BLaER1 treated with 17β-estradiol and CSF1 and Interleukin-3, amounts not matched to agents 10 nM and 100 nM (cell line): ENCODE measurements around the gene TCP10L.

ENCODE experiments used
- H3K27ac ChIP-seq, 11 experiments: shearing (Covaris generic); formaldehyde crosslinking; 2 replicates each; pipeline ENCODE4 v1.8.1; 2022
- H3K27me3 ChIP-seq, 11 experiments: shearing (Covaris generic); formaldehyde crosslinking; 2 replicates each; pipeline ENCODE4 v1.8.1; 2022
- H3K36me3 ChIP-seq, 11 experiments: shearing (Covaris generic); formaldehyde crosslinking; 2 replicates each; pipeline ENCODE4 v1.8.1; 2022
- H3K4me1 ChIP-seq, 10 experiments: shearing (Covaris generic); formaldehyde crosslinking; 2 replicates each; pipeline ENCODE4 v1.8.1; 2022
- H3K4me2 ChIP-seq, 11 experiments: shearing (Covaris generic); formaldehyde crosslinking; 2 replicates each; pipeline ENCODE4 v1.8.1; 2022
- H3K4me3 ChIP-seq, 10 experiments: shearing (Covaris generic); formaldehyde crosslinking; 2 replicates each; pipeline ENCODE4 v1.8.1; 2022
- H3K9ac ChIP-seq, 11 experiments: shearing (Covaris generic); formaldehyde crosslinking; 2 replicates each; pipeline ENCODE4 v1.8.1; 2022
- H3K9me3 ChIP-seq, 11 experiments: shearing (Covaris generic); formaldehyde crosslinking; replicated peaks in 1 of 11; 2 replicates each; pipeline ENCODE4 v1.8.1; 2022
- H4K20me1 ChIP-seq, 11 experiments: shearing (Covaris generic); formaldehyde crosslinking; 2 replicates each; pipeline ENCODE4 v1.8.1; 2022
- Cebpa-rat ChIP-seq, 11 experiments: shearing (Covaris generic); IDR thresholded peaks; 2 replicates each; pipeline ENCODE4 v1.8.1; 2022

Gene TCP10L

GRCh38 chr21:32608851-32609250, 23.5 kb upstream of the TCP10L start:
- Histone ChIP-seq H3K27ac (no peak overlapping the region), H3K27me3 (no peaks in the 10 kb centered on the region), H3K4me2 (no peak overlapping the region), H3K4me1 (peaks cover 13 to 23% (median 19%) of the 10 kb centered on the region in 10 experiments), H3K9me3 (no peaks in the 10 kb centered on the region), H3K36me3 (peaks cover 52 to 65% (median 62%) of the 10 kb centered on the region in 11 experiments), H3K4me3 (no peak overlapping the region), H4K20me1 (peaks cover 0 to 32% (median 7%) of the 10 kb centered on the region in 11 experiments; a peak in 10 of 22 replicates), H3K9ac (no peak overlapping the region)
- no peak for TF ChIP-seq Cebpa-rat (IDR thresholded peaks at IDR 0.05)

- H3K4me2 ChIP-seq = no peak overlapping the region
- TF ChIP-seq Cebpa-rat (IDR thresholded peaks at IDR 0.05) = no peak
- no peak overlapping the region for H3K4me3 ChIP-seq
- peaks cover 5 to 10% (median 8%) of the 10 kb centered on the region in 10 experiments; a peak in 19 of 20 replicates for H3K4me1 ChIP-seq
- H3K36me3 ChIP-seq = peaks cover 81 to 95% (median 87%) of the 10 kb centered on the region in 11 experiments
- no peaks in the 10 kb centered on the region for H3K9me3 ChIP-seq
- peaks cover 0 to 52% (median 7%) of the 10 kb centered on the region in 11 experiments; a peak in 12 of 22 replicates for H4K20me1 ChIP-seq
- peak overlapping the region in 1 of 11 experiments; percentile 4; a peak in 1 of 22 replicates for H3K9ac ChIP-seq
- H3K27ac ChIP-seq = no peak overlapping the region
- H3K27me3 ChIP-seq = no peaks in the 10 kb centered on the region
Observed at GRCh38 chr21:32605469-32605868, 20.1 kb upstream of the TCP10L start.

- no peak overlapping the region for H3K4me3 ChIP-seq
- H3K36me3 ChIP-seq = peaks cover 86 to 97% (median 91%) of the 10 kb centered on the region in 11 experiments
- no peak for TF ChIP-seq Cebpa-rat (IDR thresholded peaks at IDR 0.05)
- no peak overlapping the region for H3K9ac ChIP-seq
- peaks cover 0 to 4% (median 0%) of the 10 kb centered on the region in 10 experiments; a peak in 1 of 20 replicates for H3K4me1 ChIP-seq
- no peaks in the 10 kb centered on the region for H3K9me3 ChIP-seq
- H3K27me3 ChIP-seq = no peaks in the 10 kb centered on the region
- H4K20me1 ChIP-seq = peaks cover 0 to 48% (median 8%) of the 10 kb centered on the region in 11 experiments; a peak in 11 of 22 replicates
- H3K27ac ChIP-seq = no peak overlapping the region
- no peak overlapping the region for H3K4me2 ChIP-seq
Observed at GRCh38 chr21:32604464-32604863, 19.1 kb upstream of the TCP10L start.

GRCh38 chr21:32603131-32603530, 17.8 kb upstream of the TCP10L start:
- peaks cover 83 to 97% (median 91%) of the 10 kb centered on the region in 11 experiments for H3K36me3 ChIP-seq
- H3K9ac ChIP-seq = no peak overlapping the region; a peak in 1 of 22 replicates
- H4K20me1 ChIP-seq = peaks cover 0 to 48% (median 8%) of the 10 kb centered on the region in 11 experiments; a peak in 11 of 22 replicates
- H3K27me3 ChIP-seq = no peaks in the 10 kb centered on the region
- no peak for TF ChIP-seq Cebpa-rat (IDR thresholded peaks at IDR 0.05)
- no peaks in the 10 kb centered on the region for H3K9me3 ChIP-seq
- no peak overlapping the region for H3K4me2 ChIP-seq
- H3K4me1 ChIP-seq = peaks cover 0 to 4% (median 0%) of the 10 kb centered on the region in 10 experiments; a peak in 1 of 20 replicates
- no peak overlapping the region for H3K27ac ChIP-seq
- no peak overlapping the region for H3K4me3 ChIP-seq

GRCh38 chr21:32602099-32602498, 16.8 kb upstream of the TCP10L start:
- Histone ChIP-seq H3K4me2 (no peak overlapping the region), H3K4me1 (peaks cover 0 to 4% (median 0%) of the 10 kb centered on the region in 10 experiments; a peak in 1 of 20 replicates), H3K36me3 (peaks cover 78 to 97% (median 91%) of the 10 kb centered on the region in 11 experiments)

GRCh38 chr21:32599526-32599925, 14.2 kb upstream of the TCP10L start:
- no peak overlapping the region for H3K27ac ChIP-seq
- H4K20me1 ChIP-seq = peaks cover 0 to 30% (median 3%) of the 10 kb centered on the region in 11 experiments; a peak in 11 of 22 replicates
- H3K9me3 ChIP-seq = no peaks in the 10 kb centered on the region
- no peak overlapping the region for H3K4me2 ChIP-seq
- TF ChIP-seq Cebpa-rat (IDR thresholded peaks at IDR 0.05) = no peak
- H3K27me3 ChIP-seq = no peaks in the 10 kb centered on the region
- H3K36me3 ChIP-seq = peaks cover 53 to 80% (median 69%) of the 10 kb centered on the region in 11 experiments
- peaks cover 0 to 4% (median 0%) of the 10 kb centered on the region in 10 experiments; a peak in 1 of 20 replicates for H3K4me1 ChIP-seq
- H3K9ac ChIP-seq = peak overlapping the region in 1 of 11 experiments; percentile 9; a peak in 1 of 22 replicates
- no peak overlapping the region for H3K4me3 ChIP-seq

More at GRCh38 chr21:32602099-32602498, 16.8 kb upstream of the TCP10L start:
- H3K9ac ChIP-seq = no peak overlapping the region; a peak in 1 of 22 replicates
- no peaks in the 10 kb centered on the region for H3K27me3 ChIP-seq
- no peak for TF ChIP-seq Cebpa-rat (IDR thresholded peaks at IDR 0.05)
- H3K9me3 ChIP-seq = no peaks in the 10 kb centered on the region
- H4K20me1 ChIP-seq = peaks cover 0 to 48% (median 8%) of the 10 kb centered on the region in 11 experiments; a peak in 11 of 22 replicates
- no peak overlapping the region for H3K27ac ChIP-seq
- no peak overlapping the region for H3K4me3 ChIP-seq

GRCh38 chr21:32599091-32599490, 13.8 kb upstream of the TCP10L start:
- TF ChIP-seq Cebpa-rat (IDR thresholded peaks at IDR 0.05) = no peak
- Histone ChIP-seq H3K9ac (no peak overlapping the region), H3K9me3 (no peaks in the 10 kb centered on the region), H3K4me3 (no peak overlapping the region), H3K27ac (no peak overlapping the region), H4K20me1 (peaks cover 0 to 28% (median 3%) of the 10 kb centered on the region in 11 experiments; a peak in 11 of 22 replicates), H3K36me3 (peaks cover 49 to 76% (median 65%) of the 10 kb centered on the region in 11 experiments), H3K4me2 (no peak overlapping the region), H3K27me3 (no peaks in the 10 kb centered on the region), H3K4me1 (peaks cover 0 to 4% (median 0%) of the 10 kb centered on the region in 10 experiments; a peak in 1 of 20 replicates)

- H3K9ac ChIP-seq = no peak overlapping the region
- peaks cover 0 to 13% (median 3%) of the 10 kb centered on the region in 11 experiments; a peak in 11 of 22 replicates for H4K20me1 ChIP-seq
- peaks cover 0 to 4% (median 0%) of the 10 kb centered on the region in 10 experiments; a peak in 1 of 20 replicates for H3K4me1 ChIP-seq
- H3K27ac ChIP-seq = no peak overlapping the region
- no peaks in the 10 kb centered on the region for H3K27me3 ChIP-seq
- H3K4me3 ChIP-seq = no peak overlapping the region
- H3K4me2 ChIP-seq = no peak overlapping the region
- H3K9me3 ChIP-seq = no peaks in the 10 kb centered on the region
- TF ChIP-seq Cebpa-rat (IDR thresholded peaks at IDR 0.05) = no peak
- peaks cover 30 to 57% (median 46%) of the 10 kb centered on the region in 11 experiments for H3K36me3 ChIP-seq
Observed at GRCh38 chr21:32597205-32597604, 11.9 kb upstream of the TCP10L start.

- Histone ChIP-seq H3K9me3 (no peaks in the 10 kb centered on the region), H3K4me1 (peaks cover 0 to 4% (median 0%) of the 10 kb centered on the region in 10 experiments; a peak in 1 of 20 replicates), H4K20me1 (peaks cover 0 to 8% (median 3%) of the 10 kb centered on the region in 11 experiments; a peak in 6 of 22 replicates), H3K36me3 (peaks cover 20 to 42% (median 34%) of the 10 kb centered on the region in 11 experiments), H3K27me3 (no peaks in the 10 kb centered on the region), H3K4me2 (no peak overlapping the region), H3K9ac (no peak overlapping the region), H3K27ac (no peak overlapping the region), H3K4me3 (no peak overlapping the region)
- no peak for TF ChIP-seq Cebpa-rat (IDR thresholded peaks at IDR 0.05)
Observed at GRCh38 chr21:32595431-32595830, 10.1 kb upstream of the TCP10L start.
